K562 (cell line): ENCODE measurements around the gene TULP1. TPM values are rescaled to one million over a fixed set of nuclear protein-coding genes. Genes with fewer than 3 reads are reported as not detected.
A peak's percentile ranks its signal among the peaks of the same experiment; 100 is the strongest.

Source experiments
- CBFB ChIP-seq: sonication (generic); formaldehyde crosslinking; IDR thresholded peaks from 2 replicates; pipeline ENCODE4 v1.4.0; 2020; ENCODE audit warnings: mild to moderate bottlenecking, missing genetic modification reagents
- CTBP1 ChIP-seq: fragments of 450-650 bp; IDR thresholded peaks from 2 replicates; pipeline ENCODE4 v1.6.1; 2016; ENCODE audit warnings: borderline replicate concordance
- GATAD2B ChIP-seq: fragments of 450-650 bp; IDR thresholded peaks from 2 replicates; pipeline ENCODE4 v1.6.1; 2017; ENCODE audit warnings: mild to moderate bottlenecking, borderline replicate concordance
- HOXB6 ChIP-seq: fragments of 250-450 bp; sonication (Bioruptor Pico); IDR thresholded peaks from 2 replicates; pipeline ENCODE4 v1.5.1; 2022; ENCODE audit warnings: mild to moderate bottlenecking, borderline replicate concordance
- PHB ChIP-seq: fragments of 250-450 bp; sonication (Bioruptor Pico); IDR thresholded peaks from 2 replicates; pipeline ENCODE4 v1.5.0; 2021
- PTBP1 ChIP-seq: fragments of 200-400 bp; formaldehyde crosslinking; IDR thresholded peaks from 2 replicates; pipeline ENCODE4 v1.6.1; 2017; ENCODE audit warnings: low read depth, low read length
- TCF3 ChIP-seq: sonication (generic); formaldehyde crosslinking; IDR thresholded peaks from 2 replicates; pipeline ENCODE4 v1.4.0; 2020; ENCODE audit warnings: mild to moderate bottlenecking, missing genetic modification reagents
- ZEB2 ChIP-seq: fragments of 450-650 bp; IDR thresholded peaks from 2 replicates; pipeline ENCODE4 v1.6.1; 2016
- ZNF175 ChIP-seq: fragments of 200-800 bp; sonication (Bioruptor generic); IDR thresholded peaks from 2 replicates; pipeline ENCODE4 v1.6.1; 2016; ENCODE audit warnings: low read depth, mild to moderate bottlenecking, missing genetic modification characterization, missing compliant biosample characterization
- polyA plus RNA-seq, 8 experiments: library from polyadenylated mRNA; depleted of rRNA in 4 of 8; stranded (reverse) in 5 of 8; unstranded in 3 of 8; fragments of >200 nt; fragmentation: Nextera tagmentation in 2 of 8; fragmentation: Illumina TruSeq in 1 of 8; extraction: Ambion mirVana in 2 of 8; extraction: Trizol in 1 of 8; gene quantifications; 2 replicates each; pipeline versions ENCODE4 v1.2.1 to v1.2.3, GENCODE V29; 2011 to 2014; ENCODE audit warnings: inconsistent platforms in 1 of 8, missing spikeins in 1 of 8
- total RNA-seq, 7 experiments: library from RNA; depleted of rRNA in 6 of 7; stranded (reverse); fragments of >200 nt in 6 of 7; fragmentation: Illumina TruSeq in 2 of 7; extraction: Trizol in 2 of 7; gene quantifications; 2 replicates each; pipeline versions ENCODE4 v1.2.1 to v1.2.3, GENCODE V29; 2011 to 2021; ENCODE audit warnings: low replicate concordance in 1 of 7
- TF ChIP-seq, protein P1 (sequence below), 3 experiments: fragments of 200-800 bp in 1 of 3; fragments of 250-450 bp in 1 of 3; fragments of 450-650 bp in 1 of 3; sonication (Bioruptor Pico) in 1 of 3; sonication (Bioruptor generic) in 1 of 3; formaldehyde crosslinking in 1 of 3; IDR thresholded peaks; 2 replicates each; pipeline versions ENCODE4 v1.6.1 to v1.8.0; 2016 to 2022; ENCODE audit warnings: mild to moderate bottlenecking in 2 of 3, missing genetic modification characterization in 2 of 3, missing compliant biosample characterization in 1 of 3, moderate library complexity in 1 of 3
- TF ChIP-seq, protein P2 (sequence below), 2 experiments: fragments of 450-650 bp; conservative IDR thresholded peaks; 2 replicates each; pipeline ENCODE4 v1.6.1; 2017; ENCODE audit warnings: mild to moderate bottlenecking in 2 of 2, moderate library complexity in 2 of 2
- TF ChIP-seq, protein P3 (sequence below), 2 experiments: IDR thresholded peaks in 1 of 2; conservative IDR thresholded peaks in 1 of 2; 2 replicates each; pipeline ENCODE4 v1.6.1; 2016; ENCODE audit warnings: low read depth in 2 of 2, mild to moderate bottlenecking in 1 of 2, missing compliant biosample characterization in 1 of 2, missing genetic modification characterization in 1 of 2, moderate library complexity in 1 of 2
- TF ChIP-seq, protein P4 (sequence below): fragments of 250-450 bp; sonication (Bioruptor Pico); IDR thresholded peaks from 2 replicates; pipeline ENCODE4 v1.5.1; 2021; ENCODE audit warnings: mild to moderate bottlenecking
- TF ChIP-seq, protein P5 (sequence below): sonication (generic); formaldehyde crosslinking; IDR thresholded peaks from 2 replicates; pipeline ENCODE4 v1.8.1; 2022; ENCODE audit warnings: missing genetic modification reagents

Gene TULP1
- total and polyA plus RNA-seq, 9 of the 15 experiments (the other 6 are each of a cell fraction or from before 2014, with no cell fraction given), result 0.06 to 0.17 (median 0.09) TPM; not detected in 6

DNA sequence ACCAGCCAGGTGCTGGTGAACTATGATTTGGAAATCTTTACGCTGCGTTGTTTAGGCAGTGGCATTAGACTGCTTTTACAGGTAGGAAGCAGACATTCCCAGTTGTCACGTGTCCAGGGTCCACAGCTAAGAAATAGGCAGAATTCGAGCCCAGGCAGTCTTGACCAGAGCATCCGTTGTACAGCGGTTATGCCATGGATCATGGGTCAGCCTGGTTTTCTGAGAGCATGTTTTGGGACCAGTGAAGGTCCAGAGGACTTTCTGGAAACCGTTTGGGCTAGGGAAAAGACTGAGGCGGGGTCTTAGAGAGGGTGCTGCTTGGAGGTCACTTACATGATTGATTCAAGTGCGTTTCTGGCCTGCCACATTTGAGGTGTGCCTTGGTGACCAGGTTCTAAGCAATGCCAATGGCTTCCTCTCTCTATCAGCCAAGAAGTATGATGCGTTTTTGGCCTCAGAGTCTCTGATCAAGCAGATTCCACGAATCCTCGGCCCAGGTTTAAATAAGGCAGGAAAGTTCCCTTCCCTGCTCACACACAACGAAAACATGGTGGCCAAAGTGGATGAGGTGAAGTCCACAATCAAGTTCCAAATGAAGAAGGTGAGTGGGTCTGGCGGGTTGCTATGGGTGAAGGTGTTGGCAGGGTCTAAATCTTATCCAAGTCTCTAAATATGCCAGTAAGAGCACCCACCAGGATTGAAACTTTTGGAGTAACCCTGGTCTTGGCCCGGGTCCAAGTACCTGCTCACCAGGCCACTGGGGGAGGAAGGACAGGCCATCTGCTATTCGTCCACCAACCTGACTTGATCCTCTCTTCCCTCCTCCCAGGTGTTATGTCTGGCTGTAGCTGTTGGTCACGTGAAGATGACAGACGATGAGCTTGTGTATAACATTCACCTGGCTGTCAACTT is 42.7 kb downstream of the TULP1 start (continued):
- TF ChIP-seq, protein P1, sequence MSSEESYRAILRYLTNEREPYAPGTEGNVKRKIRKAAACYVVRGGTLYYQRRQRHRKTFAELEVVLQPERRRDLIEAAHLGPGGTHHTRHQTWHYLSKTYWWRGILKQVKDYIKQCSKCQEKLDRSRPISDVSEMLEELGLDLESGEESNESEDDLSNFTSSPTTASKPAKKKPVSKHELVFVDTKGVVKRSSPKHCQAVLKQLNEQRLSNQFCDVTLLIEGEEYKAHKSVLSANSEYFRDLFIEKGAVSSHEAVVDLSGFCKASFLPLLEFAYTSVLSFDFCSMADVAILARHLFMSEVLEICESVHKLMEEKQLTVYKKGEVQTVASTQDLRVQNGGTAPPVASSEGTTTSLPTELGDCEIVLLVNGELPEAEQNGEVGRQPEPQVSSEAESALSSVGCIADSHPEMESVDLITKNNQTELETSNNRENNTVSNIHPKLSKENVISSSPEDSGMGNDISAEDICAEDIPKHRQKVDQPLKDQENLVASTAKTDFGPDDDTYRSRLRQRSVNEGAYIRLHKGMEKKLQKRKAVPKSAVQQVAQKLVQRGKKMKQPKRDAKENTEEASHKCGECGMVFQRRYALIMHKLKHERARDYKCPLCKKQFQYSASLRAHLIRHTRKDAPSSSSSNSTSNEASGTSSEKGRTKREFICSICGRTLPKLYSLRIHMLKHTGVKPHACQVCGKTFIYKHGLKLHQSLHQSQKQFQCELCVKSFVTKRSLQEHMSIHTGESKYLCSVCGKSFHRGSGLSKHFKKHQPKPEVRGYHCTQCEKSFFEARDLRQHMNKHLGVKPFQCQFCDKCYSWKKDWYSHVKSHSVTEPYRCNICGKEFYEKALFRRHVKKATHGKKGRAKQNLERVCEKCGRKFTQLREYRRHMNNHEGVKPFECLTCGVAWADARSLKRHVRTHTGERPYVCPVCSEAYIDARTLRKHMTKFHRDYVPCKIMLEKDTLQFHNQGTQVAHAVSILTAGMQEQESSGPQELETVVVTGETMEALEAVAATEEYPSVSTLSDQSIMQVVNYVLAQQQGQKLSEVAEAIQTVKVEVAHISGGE (CRISPR knock-in tag; IDR thresholded peaks at IDR 0.05), result 0 out of 6 replicates have a peak, but pooled peaks of 1 of the 3 experiments have one; percentile 1
- peak; percentile 22; the same call in 1 of the 2 replicates for TF ChIP-seq CTBP1
- TF ChIP-seq, protein P2, sequence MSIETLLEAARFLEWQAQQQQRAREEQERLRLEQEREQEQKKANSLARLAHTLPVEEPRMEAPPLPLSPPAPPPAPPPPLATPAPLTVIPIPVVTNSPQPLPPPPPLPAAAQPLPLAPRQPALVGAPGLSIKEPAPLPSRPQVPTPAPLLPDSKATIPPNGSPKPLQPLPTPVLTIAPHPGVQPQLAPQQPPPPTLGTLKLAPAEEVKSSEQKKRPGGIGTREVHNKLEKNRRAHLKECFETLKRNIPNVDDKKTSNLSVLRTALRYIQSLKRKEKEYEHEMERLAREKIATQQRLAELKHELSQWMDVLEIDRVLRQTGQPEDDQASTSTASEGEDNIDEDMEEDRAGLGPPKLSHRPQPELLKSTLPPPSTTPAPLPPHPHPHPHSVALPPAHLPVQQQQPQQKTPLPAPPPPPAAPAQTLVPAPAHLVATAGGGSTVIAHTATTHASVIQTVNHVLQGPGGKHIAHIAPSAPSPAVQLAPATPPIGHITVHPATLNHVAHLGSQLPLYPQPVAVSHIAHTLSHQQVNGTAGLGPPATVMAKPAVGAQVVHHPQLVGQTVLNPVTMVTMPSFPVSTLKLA (conservative IDR thresholded peaks at IDR 0.05), result peak in 1 of 2 experiments; percentile 55; a peak in 2 of 4 replicates
- TF ChIP-seq GATAD2B, result no peak
- TF ChIP-seq ZEB2, result peak; percentile 50; the same call in 1 of the 2 replicates
- no peak for TF ChIP-seq ZNF175 (CRISPR knock-in tag)
- no peak for TF ChIP-seq PHB (CRISPR knock-in tag)
- TF ChIP-seq, protein P3, sequence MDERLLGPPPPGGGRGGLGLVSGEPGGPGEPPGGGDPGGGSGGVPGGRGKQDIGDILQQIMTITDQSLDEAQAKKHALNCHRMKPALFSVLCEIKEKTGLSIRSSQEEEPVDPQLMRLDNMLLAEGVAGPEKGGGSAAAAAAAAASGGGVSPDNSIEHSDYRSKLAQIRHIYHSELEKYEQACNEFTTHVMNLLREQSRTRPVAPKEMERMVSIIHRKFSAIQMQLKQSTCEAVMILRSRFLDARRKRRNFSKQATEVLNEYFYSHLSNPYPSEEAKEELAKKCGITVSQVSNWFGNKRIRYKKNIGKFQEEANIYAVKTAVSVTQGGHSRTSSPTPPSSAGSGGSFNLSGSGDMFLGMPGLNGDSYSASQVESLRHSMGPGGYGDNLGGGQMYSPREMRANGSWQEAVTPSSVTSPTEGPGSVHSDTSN (CRISPR knock-in tag; IDR thresholded peaks at IDR 0.05; ENCODE audit: low read depth), result no peak
- TF ChIP-seq, protein P3 (tag; conservative IDR thresholded peaks at IDR 0.05; ENCODE audit: low read depth), result no peak
- TF ChIP-seq HOXB6 (CRISPR knock-in tag), result no peak
- TF ChIP-seq PTBP1, result no peak
- TF ChIP-seq, protein P4, sequence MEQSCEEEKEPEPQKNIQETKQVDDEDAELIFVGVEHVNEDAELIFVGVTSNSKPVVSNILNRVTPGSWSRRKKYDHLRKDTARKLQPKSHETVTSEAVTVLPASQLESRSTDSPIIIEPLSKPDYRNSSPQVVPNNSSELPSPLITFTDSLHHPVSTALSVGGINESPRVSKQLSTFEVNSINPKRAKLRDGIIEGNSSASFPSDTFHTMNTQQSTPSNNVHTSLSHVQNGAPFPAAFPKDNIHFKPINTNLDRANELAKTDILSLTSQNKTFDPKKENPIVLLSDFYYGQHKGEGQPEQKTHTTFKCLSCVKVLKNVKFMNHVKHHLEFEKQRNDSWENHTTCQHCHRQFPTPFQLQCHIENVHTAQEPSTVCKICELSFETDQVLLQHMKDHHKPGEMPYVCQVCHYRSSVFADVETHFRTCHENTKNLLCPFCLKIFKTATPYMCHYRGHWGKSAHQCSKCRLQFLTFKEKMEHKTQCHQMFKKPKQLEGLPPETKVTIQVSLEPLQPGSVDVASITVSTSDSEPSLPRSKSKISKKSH (CRISPR knock-in tag), result no peak
- TF ChIP-seq, protein P5, sequence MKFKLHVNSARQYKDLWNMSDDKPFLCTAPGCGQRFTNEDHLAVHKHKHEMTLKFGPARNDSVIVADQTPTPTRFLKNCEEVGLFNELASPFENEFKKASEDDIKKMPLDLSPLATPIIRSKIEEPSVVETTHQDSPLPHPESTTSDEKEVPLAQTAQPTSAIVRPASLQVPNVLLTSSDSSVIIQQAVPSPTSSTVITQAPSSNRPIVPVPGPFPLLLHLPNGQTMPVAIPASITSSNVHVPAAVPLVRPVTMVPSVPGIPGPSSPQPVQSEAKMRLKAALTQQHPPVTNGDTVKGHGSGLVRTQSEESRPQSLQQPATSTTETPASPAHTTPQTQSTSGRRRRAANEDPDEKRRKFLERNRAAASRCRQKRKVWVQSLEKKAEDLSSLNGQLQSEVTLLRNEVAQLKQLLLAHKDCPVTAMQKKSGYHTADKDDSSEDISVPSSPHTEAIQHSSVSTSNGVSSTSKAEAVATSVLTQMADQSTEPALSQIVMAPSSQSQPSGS (CRISPR knock-in tag), result no peak
- 0 out of 2 replicates have a peak, but pooled peaks have one; percentile 26 for TF ChIP-seq TCF3 (CRISPR knock-in tag)
- TF ChIP-seq CBFB, result 0 out of 2 replicates have a peak, but pooled peaks have one; percentile 51
